Esophagus muscularis mucosa (tissue), 4 donors: ENCODE data around the gene LMAN2. TPM values are rescaled to one million over a fixed set of nuclear protein-coding genes. Genes with fewer than 3 reads are reported as not detected.
"Not testable (repeated sequence)": the region's sequence is repeated elsewhere in the genome, so short reads cannot be mapped to it uniquely, and the experiment has no call there.

Experiments used
- DNase-seq: peaks from one replicate; pipeline ENCODE4 v3.0.0-alpha.2; 2017; ENCODE audit errors: extremely low spot score
- H3K27ac ChIP-seq, 4 donors: fragments of 200-600 bp; sonication (generic); replicated peaks in 1 of 4; 1 replicate in 3 of 4; 2 replicates in 1 of 4; pipeline ENCODE4 v1.5.1; 2016 to 2019; ENCODE audit warnings: mild to moderate bottlenecking in 1 of 4
- H3K27me3 ChIP-seq, 4 donors: fragments of 200-600 bp; sonication (generic); one replicate each; pipeline versions ENCODE4 v1.5.1 to v1.6.0; 2016 to 2019
- H3K36me3 ChIP-seq, 4 donors: fragments of 200-600 bp; sonication (generic); one replicate each; pipeline ENCODE4 v1.5.1; 2016 to 2019
- H3K4me1 ChIP-seq, 4 donors: fragments of 200-600 bp; sonication (generic); one replicate each; pipeline ENCODE4 v1.5.1; 2016 to 2019
- H3K4me3 ChIP-seq, 4 donors: fragments of 200-600 bp; sonication (generic); 1 replicate in 2 of 4; 2 replicates in 2 of 4; pipeline ENCODE4 v1.5.1; 2016 to 2019; ENCODE audit warnings: mild to moderate bottlenecking in 4 of 4, moderate library complexity in 1 of 4
- H3K9me3 ChIP-seq, 4 donors: fragments of 200-600 bp; sonication (generic); 1 replicate in 3 of 4; 2 replicates in 1 of 4; pipeline ENCODE4 v1.5.1; 2016 to 2019
- CTCF ChIP-seq, 3 experiments: fragments of 200-600 bp in 2 of 3; fragments of 450-650 bp in 1 of 3; sonication (generic) in 2 of 3; IDR thresholded peaks; one replicate each; pipeline ENCODE4 v1.5.1; 2017 to 2019; ENCODE audit warnings: antibody characterized with exemption in 3 of 3, mild to moderate bottlenecking in 2 of 3, moderate library complexity in 1 of 3
- EP300 ChIP-seq: sonication (generic); formaldehyde crosslinking; IDR thresholded peaks from one replicate; pipeline ENCODE4 v1.6.1; 2017; ENCODE audit warnings: antibody characterized with exemption
- POLR2A ChIP-seq: fragments of 450-650 bp; IDR thresholded peaks from one replicate; pipeline ENCODE4 v1.6.1; 2017; ENCODE audit warnings: antibody characterized with exemption, moderate library complexity, mild to moderate bottlenecking, low read depth
- POLR2AphosphoS5 ChIP-seq, 2 donors: sonication (generic); formaldehyde crosslinking; IDR thresholded peaks; one replicate each; pipeline ENCODE4 v1.6.1; 2017; ENCODE audit warnings: antibody characterized with exemption in 2 of 2
- WGBS: methylation state at CpG from one replicate; pipeline ENCODE4 v1.1.5; 2018; 5-methylcytosine and 5-hydroxymethylcytosine counted together
- intact Hi-C: fragments of 100-400 bp; cut with DNase I; formaldehyde crosslinking; loops from one replicate; pipeline ENCODE4 v1.15.1; 2023
- total RNA-seq, 4 donors: library from RNA; depleted of rRNA; stranded (reverse); fragments of >200 nt; gene quantifications; one replicate each; pipeline versions ENCODE4 v1.1.0 to v1.2.1, GENCODE V29; 2016

Gene LMAN2
- total RNA-seq, 4 donors from 2014 or later: 95.1 to 168 (median 128) TPM

GRCh38 chr5:177363565-177363964 lies 12.1 kb upstream of the LMAN2 start:
- intact Hi-C loops: no loop called here
- no peak overlapping the region for H3K27ac ChIP-seq
- peaks cover 33 to 60% (median 51%) of the 10 kb centered on the region in 4 donors for H3K4me1 ChIP-seq
- no peaks in the 10 kb centered on the region for H3K9me3 ChIP-seq
- TF ChIP-seq POLR2AphosphoS5 (IDR thresholded peaks at IDR 0.05): no peak
- no peak for TF ChIP-seq CTCF (IDR thresholded peaks at IDR 0.05)
- TF ChIP-seq EP300: no peak
- DNase-seq: no peak
- WGBS: 42% methylated on average over 10 of the region's 10 CpGs
- H3K36me3 ChIP-seq: no peaks in the 10 kb centered on the region
- H3K27me3 ChIP-seq: no peaks in the 10 kb centered on the region
- H3K4me3 ChIP-seq: peak overlapping the region; percentile 51 to 66 (median 52)

GRCh38 chr5:177362610-177363507 lies 11.4 kb upstream of the LMAN2 start:
- H3K27ac ChIP-seq: peak overlapping the region in 2 of 4 donors; percentile 34 to 39
- no peaks in the 10 kb centered on the region for H3K27me3 ChIP-seq
- DNase-seq: no peak
- no peaks in the 10 kb centered on the region for H3K9me3 ChIP-seq
- peak overlapping the region; percentile 51 to 66 (median 52) for H3K4me3 ChIP-seq
- intact Hi-C loops: no loop called here
- no peak for TF ChIP-seq CTCF (IDR thresholded peaks at IDR 0.05)
- TF ChIP-seq POLR2AphosphoS5 (IDR thresholded peaks at IDR 0.05): no peak
- no peak for TF ChIP-seq POLR2A
- no peak for TF ChIP-seq EP300
- no peaks in the 10 kb centered on the region for H3K36me3 ChIP-seq
- H3K4me1 ChIP-seq: peaks cover 39 to 60% (median 51%) of the 10 kb centered on the region in 4 donors
- WGBS: 43% methylated on average over 18 of the region's 59 CpGs

GRCh38 chr5:177362292-177362609 lies 10.8 kb upstream of the LMAN2 start:
- WGBS: 72% methylated on average over 8 of the region's 8 CpGs
- Histone ChIP-seq H3K4me3 (no peak overlapping the region), H3K27me3 (no peaks in the 10 kb centered on the region), H3K9me3 (no peaks in the 10 kb centered on the region), H3K4me1 (peaks cover 34 to 59% (median 46%) of the 10 kb centered on the region in 4 donors), H3K27ac (peak overlapping the region in 1 of 4 donors; percentile 39), H3K36me3 (no peaks in the 10 kb centered on the region)
- TF ChIP-seq POLR2AphosphoS5 (IDR thresholded peaks at IDR 0.05) (no peak), CTCF (IDR thresholded peaks at IDR 0.05) (no peak), EP300 (no peak), POLR2A (no peak)
- intact Hi-C loops: no loop called here
- no peak for DNase-seq

GRCh38 chr5:177361418-177362291 lies 10.2 kb upstream of the LMAN2 start:
- H3K4me3 ChIP-seq: no peak overlapping the region
- intact Hi-C loops: no loop called here
- TF ChIP-seq CTCF (IDR thresholded peaks at IDR 0.05) (no peak), POLR2A (no peak), EP300 (no peak), POLR2AphosphoS5 (IDR thresholded peaks at IDR 0.05) (no peak)
- H3K27ac ChIP-seq: no peak overlapping the region
- 67% methylated on average over 5 of the region's 6 CpGs for WGBS
- DNase-seq: no peak
- H3K4me1 ChIP-seq: peaks cover 31 to 56% (median 43%) of the 10 kb centered on the region in 4 donors
- H3K9me3 ChIP-seq: no peaks in the 10 kb centered on the region
- H3K36me3 ChIP-seq: no peaks in the 10 kb centered on the region
- no peaks in the 10 kb centered on the region for H3K27me3 ChIP-seq

- H3K27me3 ChIP-seq, H3K9me3 ChIP-seq, intact Hi-C loops, H3K27ac ChIP-seq, H3K36me3 ChIP-seq, DNase-seq, H3K4me3 ChIP-seq: not testable (repeated sequence)
- peaks cover 23 to 47% (median 34%) of the 10 kb centered on the region in 4 donors for H3K4me1 ChIP-seq
- WGBS: 85% methylated on average over 7 of the region's 7 CpGs
These were observed 9.3 kb upstream of the LMAN2 start for GRCh38 chr5:177360740-177361139.
